Prostate gland (tissue), 2 donors: ENCODE results near the gene LRRC2.

Source experiments
- POLR2A ChIP-seq: fragments of 450-650 bp; IDR thresholded peaks from one replicate; pipeline ENCODE4 v1.6.1; 2016; ENCODE audit warnings: antibody characterized with exemption, mild to moderate bottlenecking
- POLR2AphosphoS5 ChIP-seq: sonication (generic); formaldehyde crosslinking; IDR thresholded peaks from one replicate; pipeline ENCODE4 v1.6.1; 2017; ENCODE audit warnings: antibody characterized with exemption
- TF ChIP-seq, protein P1 (sequence below), 4 experiments: fragments of 200-600 bp in 2 of 4; fragments of 450-650 bp in 2 of 4; sonication (generic) in 2 of 4; IDR thresholded peaks; 1 replicate in 3 of 4; 2 replicates in 1 of 4; pipeline ENCODE4 v1.5.1; 2016 to 2019; ENCODE audit warnings: antibody characterized with exemption in 4 of 4, mild to moderate bottlenecking in 2 of 4, moderate library complexity in 2 of 4

DNA sequence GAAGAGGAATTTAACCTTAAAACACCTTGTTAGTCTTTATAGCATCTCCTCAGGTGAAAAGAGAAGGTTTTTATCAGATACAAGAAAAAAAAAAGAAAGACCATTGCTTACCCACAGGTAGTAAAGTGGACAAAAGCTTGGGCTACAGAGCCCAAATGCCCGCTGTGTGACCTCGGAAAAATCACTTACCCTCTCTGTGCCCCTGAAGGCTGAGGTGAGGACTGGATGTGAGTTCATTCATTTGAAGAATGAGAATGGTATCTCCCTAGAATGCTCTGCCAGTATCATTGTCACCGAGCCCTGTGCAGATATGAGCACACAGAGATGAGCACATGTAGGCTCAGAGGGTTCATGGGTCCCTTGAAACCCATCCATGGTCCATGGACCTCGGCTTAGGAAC, 28.6 kb upstream of the LRRC2 start:
- TF ChIP-seq, protein P1, sequence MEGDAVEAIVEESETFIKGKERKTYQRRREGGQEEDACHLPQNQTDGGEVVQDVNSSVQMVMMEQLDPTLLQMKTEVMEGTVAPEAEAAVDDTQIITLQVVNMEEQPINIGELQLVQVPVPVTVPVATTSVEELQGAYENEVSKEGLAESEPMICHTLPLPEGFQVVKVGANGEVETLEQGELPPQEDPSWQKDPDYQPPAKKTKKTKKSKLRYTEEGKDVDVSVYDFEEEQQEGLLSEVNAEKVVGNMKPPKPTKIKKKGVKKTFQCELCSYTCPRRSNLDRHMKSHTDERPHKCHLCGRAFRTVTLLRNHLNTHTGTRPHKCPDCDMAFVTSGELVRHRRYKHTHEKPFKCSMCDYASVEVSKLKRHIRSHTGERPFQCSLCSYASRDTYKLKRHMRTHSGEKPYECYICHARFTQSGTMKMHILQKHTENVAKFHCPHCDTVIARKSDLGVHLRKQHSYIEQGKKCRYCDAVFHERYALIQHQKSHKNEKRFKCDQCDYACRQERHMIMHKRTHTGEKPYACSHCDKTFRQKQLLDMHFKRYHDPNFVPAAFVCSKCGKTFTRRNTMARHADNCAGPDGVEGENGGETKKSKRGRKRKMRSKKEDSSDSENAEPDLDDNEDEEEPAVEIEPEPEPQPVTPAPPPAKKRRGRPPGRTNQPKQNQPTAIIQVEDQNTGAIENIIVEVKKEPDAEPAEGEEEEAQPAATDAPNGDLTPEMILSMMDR (IDR thresholded peaks at IDR 0.05), result no peak
- TF ChIP-seq POLR2A, result no peak
- TF ChIP-seq POLR2AphosphoS5, result no peak
